Measurements from ENCODE around the gene PHACTR1.
A peak's percentile ranks its signal among the peaks of the same experiment; 100 is the strongest.

PHACTR1 gene

DNA sequence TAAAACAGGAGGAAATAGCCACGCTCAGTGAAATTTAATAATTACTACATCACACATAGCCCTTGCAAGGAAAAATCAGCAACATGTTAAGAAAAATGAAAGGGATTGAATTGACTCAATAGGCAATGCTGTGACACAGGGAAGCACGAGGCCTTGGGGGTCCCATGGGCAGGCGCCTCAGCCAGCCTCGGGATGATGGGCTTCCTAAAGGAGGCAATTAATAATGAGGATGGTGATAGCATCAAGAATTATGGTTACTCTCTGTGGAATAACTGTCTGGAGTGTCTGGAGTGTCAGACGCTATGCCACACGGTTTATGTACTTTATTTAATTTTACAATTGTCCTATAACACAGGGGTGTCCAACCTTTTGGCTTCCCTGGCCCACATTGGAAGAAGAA, 481.6 kb downstream of the PHACTR1 start:
- DNase-seq (ENCODE audit: low read depth) = no peak

DNA sequence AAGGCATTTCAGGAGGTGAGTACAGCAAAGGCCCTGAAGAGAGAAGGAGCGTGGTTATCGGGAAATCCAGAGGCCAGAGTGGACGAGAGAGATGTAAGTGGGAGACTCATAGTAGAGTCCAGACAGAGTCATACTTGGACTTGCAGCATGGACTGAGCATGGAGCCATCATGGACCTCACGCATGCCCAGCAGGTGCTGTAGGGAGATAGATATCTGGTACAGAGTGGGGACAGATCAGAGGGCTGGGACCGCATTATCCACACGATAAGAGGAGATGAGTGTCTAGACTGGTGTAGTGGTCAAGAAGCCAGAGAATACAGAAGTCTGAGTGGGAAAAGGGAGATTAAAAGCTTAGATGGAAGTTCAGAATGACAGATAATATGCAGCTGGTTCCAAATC, 484.8 kb downstream of the PHACTR1 start:
- no peak for DNase-seq (ENCODE audit: low read depth)

DNA sequence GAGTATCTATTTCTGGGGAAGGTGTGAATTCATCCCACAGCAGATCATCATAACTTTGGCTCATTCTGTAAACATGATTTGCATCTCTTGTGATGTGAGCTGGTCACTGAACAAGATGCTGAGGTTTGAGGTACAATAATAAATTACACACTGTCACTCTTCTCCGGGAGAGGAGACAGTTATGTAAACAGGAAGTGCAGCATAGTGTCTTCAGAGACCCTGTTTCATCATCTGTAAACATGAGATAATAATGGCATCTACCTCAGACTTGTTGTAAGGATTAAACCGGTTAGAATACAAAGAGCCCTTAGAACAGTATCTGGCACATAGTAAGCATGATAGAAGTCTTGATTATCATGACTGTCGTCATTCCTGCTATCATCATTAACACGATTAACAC, 486.6 kb downstream of the PHACTR1 start:
- DNase-seq (ENCODE audit: low read depth) = no peak

DNA sequence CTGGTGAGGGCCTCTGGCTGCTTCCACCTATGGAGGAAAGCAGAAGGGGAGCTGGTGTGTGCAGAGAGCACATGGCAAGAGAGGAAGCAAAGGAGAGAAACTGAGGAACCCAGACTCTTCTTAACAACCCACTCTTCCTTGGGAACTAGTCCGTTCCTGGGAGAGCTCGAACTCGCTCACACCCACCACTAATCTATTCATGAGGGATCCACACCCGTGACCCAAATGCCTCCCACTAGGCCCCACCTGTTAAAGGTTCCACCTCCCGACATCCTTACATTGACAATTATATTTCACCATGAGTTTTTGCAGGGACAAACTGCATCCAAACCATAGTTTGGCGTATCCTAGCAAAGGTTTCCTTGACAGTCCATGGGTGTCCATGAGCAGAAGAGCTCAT, 488.5 kb downstream of the PHACTR1 start:
- no peak for DNase-seq (ENCODE audit: low read depth)

DNA sequence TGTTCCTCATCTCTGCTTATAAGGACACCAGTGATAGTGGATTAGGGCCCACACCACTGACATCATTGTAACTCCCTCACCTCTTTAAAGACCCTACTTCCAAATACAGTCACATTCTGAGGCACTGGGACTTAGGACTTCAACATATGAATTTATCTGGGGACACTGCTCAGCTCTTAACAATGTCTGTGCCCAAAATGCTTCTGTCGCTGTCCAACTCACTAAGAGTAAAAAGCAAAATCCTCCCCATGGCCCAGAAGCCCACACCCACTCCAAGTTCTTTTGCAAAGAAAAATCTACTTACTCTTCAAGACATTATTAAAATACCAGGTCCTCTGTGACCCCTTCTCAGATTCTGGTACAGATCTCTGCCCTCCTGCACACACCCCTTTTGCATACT, 495.5 kb downstream of the PHACTR1 start:
- DNase-seq (ENCODE audit: low read depth) = no peak

DNA sequence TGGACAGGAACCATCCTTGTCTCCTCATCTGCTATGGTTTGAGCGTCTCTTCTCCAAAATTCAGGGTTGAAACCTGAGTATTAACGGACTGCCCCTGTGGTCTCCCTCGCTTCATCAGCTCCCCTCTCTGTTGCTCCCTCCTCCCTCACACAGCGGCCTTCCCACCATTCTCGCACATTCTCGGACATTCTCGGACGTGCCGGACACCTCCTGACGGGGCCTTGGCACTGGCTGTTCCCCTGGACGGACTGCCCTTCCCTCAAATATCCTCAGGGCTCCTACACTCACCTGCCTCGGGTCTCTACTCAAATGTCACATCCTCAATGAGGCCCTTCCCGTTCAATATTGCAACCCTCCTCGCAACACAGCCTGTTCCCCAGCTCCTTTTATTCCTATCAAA, 496.0 kb downstream of the PHACTR1 start:
- no peak for DNase-seq (ENCODE audit: low read depth)

DNA sequence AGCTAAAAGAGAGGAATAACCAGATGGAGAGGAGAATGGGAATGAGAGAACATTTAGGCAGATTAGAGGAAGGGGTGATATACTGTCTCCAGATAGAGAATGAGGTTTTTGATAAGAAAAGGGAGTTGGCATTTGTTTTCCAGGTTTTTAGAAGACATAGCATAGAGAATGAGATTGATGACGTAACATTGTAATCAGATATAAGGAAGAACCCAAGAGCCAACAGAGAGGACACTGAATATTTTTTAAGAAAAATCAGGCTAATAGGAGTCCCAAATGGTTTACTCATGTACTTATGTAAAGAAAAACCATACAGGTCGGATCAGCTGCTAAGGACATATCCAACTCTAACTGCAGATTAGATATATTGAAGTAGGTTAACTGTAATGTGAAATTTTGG, 498.8 kb downstream of the PHACTR1 start:
- DNase-seq (ENCODE audit: low read depth) = no peak

DNA sequence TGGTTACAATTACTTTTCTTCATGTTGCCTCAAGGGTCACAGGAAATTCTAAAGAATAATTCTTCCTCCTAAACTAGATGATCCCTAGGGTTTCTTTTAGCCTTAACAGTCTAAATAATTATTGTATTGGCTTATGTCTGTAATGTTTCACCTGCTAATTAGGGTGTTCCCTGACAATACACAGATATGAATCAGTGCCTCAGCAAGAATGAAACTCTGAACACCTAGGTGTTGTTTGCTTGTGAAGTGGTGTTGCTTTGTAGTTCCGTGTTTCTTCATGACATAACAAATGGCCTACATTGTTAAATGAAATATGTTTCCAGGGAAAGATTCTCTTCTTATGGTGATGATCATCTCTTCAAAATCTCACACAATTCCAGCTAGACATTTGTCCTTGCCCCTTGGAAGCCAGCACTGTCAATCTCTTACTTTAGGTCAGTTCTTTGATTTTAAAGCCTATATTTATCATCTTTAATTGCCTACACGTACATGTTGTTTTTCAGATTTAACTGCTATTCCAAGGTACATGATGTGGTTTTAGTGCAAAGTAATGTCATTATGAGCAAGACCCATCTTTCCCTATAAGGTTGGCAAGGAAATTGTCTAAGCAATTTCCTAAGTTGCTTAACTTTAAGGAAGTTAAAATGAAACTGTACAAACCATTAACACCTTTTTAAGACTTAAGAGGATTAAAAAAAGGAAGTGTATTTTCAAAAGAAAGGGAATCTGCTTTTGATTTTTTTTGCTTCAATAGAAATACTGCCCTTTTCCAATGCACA, 499.9 kb downstream of the PHACTR1 start:
- DNase-seq (ENCODE audit: low read depth) = no peak

DNA sequence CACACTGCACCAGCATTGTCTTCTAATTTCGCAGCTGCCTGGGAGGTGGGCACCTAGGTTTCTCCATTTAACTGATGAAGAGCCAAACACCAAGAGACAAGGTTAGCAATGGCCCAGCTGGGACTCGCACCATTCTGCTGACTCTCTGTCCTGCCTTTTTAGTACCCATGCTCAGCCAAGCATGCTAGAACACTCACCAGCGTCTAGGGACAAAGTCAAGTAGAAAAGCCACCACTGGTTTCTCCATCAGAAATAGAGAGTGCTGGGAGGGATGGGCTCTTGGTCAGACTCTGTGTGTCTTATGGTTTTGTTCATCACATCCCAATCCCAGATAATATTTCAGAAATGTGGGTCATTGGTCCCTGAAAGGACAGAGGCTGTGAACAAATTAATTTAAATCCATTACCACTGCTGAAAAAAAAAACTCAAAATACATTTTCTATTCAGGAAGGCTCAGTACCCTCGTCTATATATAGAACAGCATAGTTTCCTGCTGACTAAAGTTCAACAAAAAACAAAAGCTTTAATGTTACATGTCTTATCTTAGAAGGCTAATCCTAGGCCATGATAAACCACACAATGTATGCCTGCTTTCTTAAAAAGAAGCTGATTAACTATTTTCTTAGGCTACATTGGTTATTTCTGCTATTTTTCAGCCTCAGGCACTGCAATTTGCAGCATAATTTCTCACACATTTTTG, 500.8 kb downstream of the PHACTR1 start:
- DNase-seq (ENCODE audit: low read depth) = peak; percentile 16

DNA sequence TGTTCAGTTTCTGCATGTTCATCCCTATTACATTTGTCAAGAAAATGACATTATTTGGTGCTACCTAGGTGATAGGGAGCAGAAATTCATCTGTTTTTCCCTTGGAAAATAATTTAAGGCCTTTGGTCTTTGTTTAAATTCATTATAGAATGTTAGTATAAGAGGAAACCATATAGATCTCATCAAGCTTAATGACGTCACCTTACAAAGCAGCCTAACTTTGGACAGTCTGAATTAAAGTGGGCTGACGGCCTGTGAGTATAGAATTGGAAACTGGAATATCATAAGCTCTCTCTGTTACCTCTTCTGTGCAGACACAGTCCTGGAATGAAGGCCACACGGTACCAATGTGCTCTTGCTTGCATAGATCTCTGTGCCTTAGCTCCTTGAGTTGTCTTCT, 503.7 kb downstream of the PHACTR1 start:
- no peak for DNase-seq (ENCODE audit: low read depth)

DNA sequence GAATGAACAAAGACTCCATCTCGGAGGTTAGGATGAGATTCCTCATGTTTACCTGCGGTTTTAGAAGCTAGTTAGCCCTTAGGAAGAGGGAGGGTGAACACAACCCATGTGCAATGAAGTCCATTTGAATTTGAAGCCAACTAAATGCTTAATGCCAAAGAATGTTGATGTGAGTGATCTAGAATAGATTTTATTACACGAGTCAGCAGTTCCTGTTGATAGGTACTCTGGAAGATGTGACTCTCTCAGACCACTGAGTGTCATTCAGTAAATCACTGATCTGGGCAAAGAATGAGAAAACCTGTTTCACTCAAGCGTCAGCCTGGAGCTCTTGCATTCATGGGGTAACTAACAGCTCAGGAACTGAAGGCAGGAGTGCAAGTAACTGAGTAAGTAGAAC, 505.5 kb downstream of the PHACTR1 start:
- DNase-seq (ENCODE audit: low read depth) = no peak

DNA sequence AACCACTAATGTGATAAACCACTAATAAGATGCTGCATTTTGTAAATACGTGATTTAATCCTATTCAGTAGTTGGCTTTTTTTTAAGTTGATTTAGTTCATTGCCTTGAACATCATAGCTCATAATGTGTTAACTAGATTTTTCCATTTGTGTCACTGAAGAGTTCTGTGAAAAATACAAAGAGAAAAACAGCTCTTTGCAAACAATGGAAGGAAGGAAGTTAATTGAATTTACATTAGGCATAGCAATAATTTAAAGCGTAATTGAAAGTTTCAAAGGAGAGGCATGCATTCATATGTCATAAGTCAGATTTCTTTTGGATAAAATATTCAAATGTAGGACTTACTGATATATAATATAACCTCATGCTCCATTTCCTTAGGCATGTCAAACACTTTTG, 509.5 kb downstream of the PHACTR1 start:
- DNase-seq (ENCODE audit: low read depth) = no peak

DNA sequence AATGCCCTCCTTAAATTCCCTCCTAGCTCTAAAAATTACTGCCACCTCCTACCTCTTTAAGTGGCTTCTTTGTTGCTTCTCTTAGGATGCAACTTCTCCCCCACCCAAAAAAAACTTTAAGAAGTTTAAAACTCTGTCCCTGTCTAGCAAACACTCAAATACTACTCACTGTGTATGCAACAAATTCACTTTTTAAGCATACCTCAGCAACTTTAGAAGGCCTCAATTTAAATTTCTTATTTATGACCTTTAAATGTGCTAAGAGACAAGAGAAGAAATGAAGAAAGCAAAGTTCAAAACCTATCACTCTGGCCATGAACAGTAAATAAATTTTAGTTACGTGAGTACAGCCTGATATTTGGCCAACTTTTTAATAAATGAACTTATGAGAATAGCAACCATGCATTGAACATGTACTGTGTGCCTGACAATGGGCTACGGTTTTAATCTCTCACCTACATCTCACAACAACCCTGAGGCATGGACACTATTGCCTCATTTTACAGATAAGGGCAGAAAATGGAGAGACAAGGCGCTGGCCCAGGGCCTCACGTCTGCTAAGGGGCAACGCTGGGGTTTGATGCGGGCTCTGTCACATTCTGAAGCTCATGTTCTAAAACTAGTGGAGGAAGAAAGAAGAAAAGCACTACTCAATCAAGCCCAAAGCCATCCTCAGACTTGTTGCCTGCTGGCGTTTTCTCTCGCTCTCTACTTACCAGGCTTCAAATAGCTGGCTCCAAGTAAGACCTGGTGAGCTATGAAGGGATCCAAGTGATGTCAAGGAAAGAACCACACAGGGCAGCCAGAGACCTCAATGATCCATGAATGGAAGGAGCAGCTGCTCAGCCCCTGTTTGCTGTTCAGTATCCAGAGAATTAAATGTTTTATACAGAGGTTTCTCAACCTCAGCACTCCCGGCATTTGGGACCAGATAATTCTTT, 512.0 kb downstream of the PHACTR1 start:
- DNase-seq (ENCODE audit: low read depth) = no peak

DNA sequence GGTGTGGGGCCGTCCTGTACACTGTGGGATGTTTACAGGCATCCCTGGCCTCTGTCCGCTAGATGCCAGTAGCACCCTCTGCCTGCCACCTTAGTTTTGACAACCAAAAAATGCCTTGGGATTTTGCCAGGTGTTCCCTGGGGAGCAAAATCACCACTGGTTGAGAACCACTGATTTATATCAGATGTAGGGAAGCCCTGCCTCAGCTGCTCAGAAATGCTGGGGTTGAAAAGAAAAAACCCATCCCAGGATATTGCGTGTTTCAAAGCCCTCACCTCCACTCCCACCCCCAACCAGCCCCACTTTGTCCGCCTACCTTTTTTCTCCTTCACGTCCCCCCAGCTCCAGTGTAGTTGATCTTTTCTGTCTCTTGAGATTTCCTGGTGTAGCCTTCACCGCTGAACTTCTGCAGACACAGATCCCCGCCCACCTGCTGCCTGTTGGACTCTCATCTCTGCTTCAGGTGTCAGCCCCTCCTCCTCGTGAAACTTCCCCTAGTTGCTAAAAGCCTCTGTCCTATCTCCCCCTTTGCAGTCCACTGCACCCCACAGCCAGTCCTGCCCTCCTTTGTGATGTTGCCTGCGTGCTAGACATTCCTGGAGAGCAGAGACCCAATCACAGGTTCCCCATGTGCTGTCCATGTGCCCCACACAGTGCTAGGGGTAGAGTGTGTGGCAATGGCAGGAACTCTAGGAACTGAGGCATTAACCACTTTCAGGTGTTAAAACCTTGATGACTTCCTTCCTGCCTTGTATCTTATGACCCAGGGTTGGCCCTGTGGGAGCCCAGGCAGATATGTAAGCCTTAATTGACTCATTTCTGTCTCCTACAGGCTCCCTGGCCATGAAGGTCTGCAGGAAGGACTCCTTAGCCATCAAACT, 512.9 kb downstream of the PHACTR1 start:
- DNase-seq (ENCODE audit: low read depth) = no peak

DNA sequence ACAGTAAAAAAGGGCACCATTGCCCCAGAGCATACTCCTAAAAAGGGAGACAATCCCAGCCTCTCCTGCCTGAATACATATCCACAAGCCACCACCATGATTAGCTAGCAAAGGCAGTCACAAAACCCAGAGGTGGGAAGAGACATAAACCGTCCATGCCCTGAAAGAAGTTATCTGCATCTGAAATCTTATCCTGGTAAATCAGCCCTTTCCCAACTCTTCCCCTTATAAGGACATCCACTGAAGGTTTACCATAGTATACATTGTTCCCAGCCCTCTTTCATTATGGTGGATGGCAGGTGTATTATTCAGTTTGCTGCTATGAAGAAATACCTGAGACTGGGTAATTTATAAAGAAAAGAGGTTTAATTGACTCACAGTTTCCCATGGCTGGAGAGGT, 516.5 kb downstream of the PHACTR1 start:
- DNase-seq (ENCODE audit: low read depth) = no peak

DNA sequence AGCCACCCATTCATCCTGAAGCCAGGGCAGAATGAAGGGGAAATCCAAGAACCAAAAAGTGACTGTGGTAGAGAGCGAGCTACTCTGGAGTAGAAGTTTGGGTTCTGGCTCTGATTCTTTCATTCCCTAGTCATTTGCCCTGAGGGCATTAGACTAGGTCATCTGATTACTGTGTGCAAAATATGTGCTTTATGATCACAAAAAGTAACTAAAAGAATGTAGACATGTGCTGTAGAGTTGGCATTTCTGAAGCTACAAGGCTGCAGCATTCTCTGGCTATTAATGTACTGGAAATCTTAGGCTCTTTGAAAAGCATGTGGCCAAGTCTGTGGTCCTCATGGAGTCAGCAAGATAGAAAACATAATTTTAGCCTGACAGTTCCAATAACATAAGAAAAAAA, 517.6 kb downstream of the PHACTR1 start:
- DNase-seq (ENCODE audit: low read depth) = no peak

DNA sequence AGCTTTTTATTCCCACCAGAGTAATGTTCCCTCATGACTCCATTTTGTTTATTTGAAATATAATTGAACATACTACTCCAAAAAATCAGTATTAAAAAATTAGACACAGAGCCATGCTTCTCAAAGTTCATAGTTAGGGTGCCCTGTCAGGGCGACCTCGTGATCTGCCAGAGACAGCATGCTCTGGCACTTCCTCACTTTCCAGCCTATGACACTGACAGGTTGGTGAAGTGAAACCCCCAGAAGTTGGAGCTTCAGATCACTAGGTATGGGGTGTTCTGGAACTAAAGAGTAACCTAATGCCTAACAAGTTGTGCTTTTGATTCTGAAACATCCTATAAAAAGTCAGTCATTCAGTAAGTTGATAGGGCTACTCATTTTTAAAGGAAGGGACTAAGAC, 518.8 kb downstream of the PHACTR1 start:
- no peak for DNase-seq (ENCODE audit: low read depth)

DNA sequence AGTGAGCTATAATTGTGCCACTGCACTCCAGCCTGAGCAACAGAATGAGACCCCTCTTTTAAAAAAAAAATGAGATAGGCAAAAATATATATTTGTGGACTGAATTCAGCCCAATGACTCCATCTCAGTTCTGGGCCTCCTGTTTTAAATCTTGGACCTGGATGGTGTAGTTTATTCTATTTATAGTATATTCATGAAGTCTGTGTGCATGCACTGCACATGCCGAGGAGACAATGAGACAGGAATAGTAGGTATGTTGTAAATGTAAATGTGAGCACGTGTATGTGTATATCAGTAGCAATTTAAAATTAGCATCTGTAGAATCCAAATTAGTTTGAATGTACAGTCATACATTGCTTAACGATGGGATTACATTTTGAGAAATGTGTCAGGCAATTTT, 520.8 kb downstream of the PHACTR1 start:
- no peak for DNase-seq (ENCODE audit: low read depth)

DNA sequence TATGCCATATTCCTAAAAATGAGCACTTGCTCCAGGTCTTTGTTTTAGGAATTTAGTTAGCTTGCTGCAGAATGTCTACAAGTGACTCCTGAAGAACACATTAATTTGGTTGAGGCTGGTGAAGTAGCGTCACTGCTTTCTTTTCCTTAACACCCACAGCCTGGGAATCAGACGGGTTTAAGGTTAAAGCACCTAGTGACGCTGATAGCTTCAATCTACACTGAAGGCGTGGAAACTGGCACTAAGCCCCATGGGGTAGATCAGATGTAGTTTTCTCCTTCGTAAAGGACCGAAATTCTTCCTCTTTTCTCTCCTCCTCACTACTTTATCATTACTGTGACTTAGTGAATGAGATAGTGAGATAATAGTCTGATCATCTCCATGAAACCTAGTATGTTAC, 521.5 kb downstream of the PHACTR1 start:
- no peak for DNase-seq (ENCODE audit: low read depth)

DNA sequence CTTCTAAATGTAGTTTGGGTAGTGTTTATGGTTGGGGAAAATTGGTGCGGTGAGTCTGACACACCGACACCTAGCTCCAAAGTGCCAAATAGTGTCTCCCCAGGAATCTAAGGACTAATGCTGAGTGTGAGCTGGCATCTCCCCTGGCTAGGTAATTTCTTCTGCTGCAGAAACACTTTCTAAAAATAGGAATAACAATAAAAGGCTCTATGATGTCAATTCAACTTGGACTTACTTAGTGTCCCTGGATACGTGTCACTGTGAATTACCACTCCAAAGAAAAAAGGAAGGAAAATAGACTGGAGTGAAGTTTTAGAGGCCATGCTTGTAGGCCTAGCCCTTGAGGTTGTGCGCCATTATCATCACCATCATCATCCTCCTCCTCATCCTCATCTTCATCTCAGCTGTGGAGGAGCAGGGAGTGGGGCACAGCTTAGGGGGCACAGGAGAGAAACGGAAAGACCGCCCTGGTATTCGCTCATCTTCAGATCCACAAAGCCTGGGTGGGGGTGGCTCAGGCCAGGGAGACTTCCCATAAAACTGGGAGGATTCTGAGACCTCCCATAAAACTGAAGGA, 522.2 kb downstream of the PHACTR1 start:
- DNase-seq (ENCODE audit: low read depth) = no peak
